Measurements from ENCODE around the gene ZNF670.

ZNF670 gene

GRCh38 chr1:247100676-247101279, 22.2 kb upstream of the ZNF670 start:
- Histone ChIP-seq H3K4me3 (ENCODE audit: low read depth, low read length) (no peak overlapping the region), H3K36me3 (peaks cover 71% of the 10 kb centered on the region), H3K27ac (no peak overlapping the region), H3K9me3 (ENCODE audit: severe bottlenecking) (peaks cover 25% of the 10 kb centered on the region), H3K27me3 (ENCODE audit: insufficient read depth, low read depth, severe bottlenecking) (no peaks in the 10 kb centered on the region)
- no peak for DNase-seq
- no peak for TF ChIP-seq CTCF (IDR thresholded peaks at IDR 0.05; ENCODE audit: low read depth, low read length)

- H3K4me3 ChIP-seq (ENCODE audit: low read depth, low read length) = no peak overlapping the region
- H3K27me3 ChIP-seq (ENCODE audit: insufficient read depth, low read depth, severe bottlenecking) = no peaks in the 10 kb centered on the region
- peaks cover 52% of the 10 kb centered on the region for H3K36me3 ChIP-seq
- H3K27ac ChIP-seq = no peak overlapping the region
- peaks cover 16% of the 10 kb centered on the region for H3K9me3 ChIP-seq (ENCODE audit: severe bottlenecking)
- DNase-seq = no peak
- no peak for TF ChIP-seq CTCF (IDR thresholded peaks at IDR 0.05; ENCODE audit: low read depth, low read length)
Measured at GRCh38 chr1:247096958-247097357, 18.3 kb upstream of the ZNF670 start.

GRCh38 chr1:247096544-247096943, 17.9 kb upstream of the ZNF670 start:
- no peak for TF ChIP-seq CTCF (IDR thresholded peaks at IDR 0.05; ENCODE audit: low read depth, low read length)
- no peak overlapping the region for H3K4me3 ChIP-seq (ENCODE audit: low read depth, low read length)
- H3K9me3 ChIP-seq (ENCODE audit: severe bottlenecking) = peaks cover 12% of the 10 kb centered on the region
- H3K36me3 ChIP-seq = peaks cover 48% of the 10 kb centered on the region
- no peak overlapping the region for H3K27ac ChIP-seq
- DNase-seq = no peak
- no peaks in the 10 kb centered on the region for H3K27me3 ChIP-seq (ENCODE audit: insufficient read depth, low read depth, severe bottlenecking)

- Histone ChIP-seq H3K27ac (no peak overlapping the region), H3K27me3 (ENCODE audit: insufficient read depth, low read depth, severe bottlenecking) (no peaks in the 10 kb centered on the region), H3K4me3 (ENCODE audit: low read depth, low read length) (no peak overlapping the region), H3K9me3 (ENCODE audit: severe bottlenecking) (peaks cover 9% of the 10 kb centered on the region), H3K36me3 (peaks cover 44% of the 10 kb centered on the region)
- no peak for TF ChIP-seq CTCF (IDR thresholded peaks at IDR 0.05; ENCODE audit: low read depth, low read length)
- no peak for DNase-seq
Measured at GRCh38 chr1:247096112-247096511, 17.5 kb upstream of the ZNF670 start.

- TF ChIP-seq CTCF (IDR thresholded peaks at IDR 0.05; ENCODE audit: low read depth, low read length) = no peak
- H3K27me3 ChIP-seq (ENCODE audit: insufficient read depth, low read depth, severe bottlenecking) = no peaks in the 10 kb centered on the region
- H3K9me3 ChIP-seq (ENCODE audit: severe bottlenecking) = no peaks in the 10 kb centered on the region
- no peaks in the 10 kb centered on the region for H3K36me3 ChIP-seq
- no peak overlapping the region for H3K4me3 ChIP-seq (ENCODE audit: low read depth, low read length)
- no peak overlapping the region for H3K27ac ChIP-seq
- DNase-seq = no peak
Measured at GRCh38 chr1:247090455-247090854, 11.8 kb upstream of the ZNF670 start.

All from WERI-Rb-1 (cell line).